HG03060 (cell line): ENCODE data around the gene SMCR8.
A peak's percentile ranks its signal among the peaks of the same experiment; 100 is the strongest.
"Not testable (repeated sequence)": the region's sequence is repeated elsewhere in the genome, so short reads cannot be mapped to it uniquely, and the experiment has no call there.

Experiments
- ATAC-seq: cut with Tn5 transposase; IDR thresholded peaks from one replicate; pipeline ENCODE4 v1.9.1; 2021; ENCODE audit warnings: low read depth, moderate number of reproducible peaks; ENCODE audit not compliant: unreplicated experiment

Gene SMCR8, protein sequence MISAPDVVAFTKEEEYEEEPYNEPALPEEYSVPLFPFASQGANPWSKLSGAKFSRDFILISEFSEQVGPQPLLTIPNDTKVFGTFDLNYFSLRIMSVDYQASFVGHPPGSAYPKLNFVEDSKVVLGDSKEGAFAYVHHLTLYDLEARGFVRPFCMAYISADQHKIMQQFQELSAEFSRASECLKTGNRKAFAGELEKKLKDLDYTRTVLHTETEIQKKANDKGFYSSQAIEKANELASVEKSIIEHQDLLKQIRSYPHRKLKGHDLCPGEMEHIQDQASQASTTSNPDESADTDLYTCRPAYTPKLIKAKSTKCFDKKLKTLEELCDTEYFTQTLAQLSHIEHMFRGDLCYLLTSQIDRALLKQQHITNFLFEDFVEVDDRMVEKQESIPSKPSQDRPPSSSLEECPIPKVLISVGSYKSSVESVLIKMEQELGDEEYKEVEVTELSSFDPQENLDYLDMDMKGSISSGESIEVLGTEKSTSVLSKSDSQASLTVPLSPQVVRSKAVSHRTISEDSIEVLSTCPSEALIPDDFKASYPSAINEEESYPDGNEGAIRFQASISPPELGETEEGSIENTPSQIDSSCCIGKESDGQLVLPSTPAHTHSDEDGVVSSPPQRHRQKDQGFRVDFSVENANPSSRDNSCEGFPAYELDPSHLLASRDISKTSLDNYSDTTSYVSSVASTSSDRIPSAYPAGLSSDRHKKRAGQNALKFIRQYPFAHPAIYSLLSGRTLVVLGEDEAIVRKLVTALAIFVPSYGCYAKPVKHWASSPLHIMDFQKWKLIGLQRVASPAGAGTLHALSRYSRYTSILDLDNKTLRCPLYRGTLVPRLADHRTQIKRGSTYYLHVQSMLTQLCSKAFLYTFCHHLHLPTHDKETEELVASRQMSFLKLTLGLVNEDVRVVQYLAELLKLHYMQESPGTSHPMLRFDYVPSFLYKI

DNA sequence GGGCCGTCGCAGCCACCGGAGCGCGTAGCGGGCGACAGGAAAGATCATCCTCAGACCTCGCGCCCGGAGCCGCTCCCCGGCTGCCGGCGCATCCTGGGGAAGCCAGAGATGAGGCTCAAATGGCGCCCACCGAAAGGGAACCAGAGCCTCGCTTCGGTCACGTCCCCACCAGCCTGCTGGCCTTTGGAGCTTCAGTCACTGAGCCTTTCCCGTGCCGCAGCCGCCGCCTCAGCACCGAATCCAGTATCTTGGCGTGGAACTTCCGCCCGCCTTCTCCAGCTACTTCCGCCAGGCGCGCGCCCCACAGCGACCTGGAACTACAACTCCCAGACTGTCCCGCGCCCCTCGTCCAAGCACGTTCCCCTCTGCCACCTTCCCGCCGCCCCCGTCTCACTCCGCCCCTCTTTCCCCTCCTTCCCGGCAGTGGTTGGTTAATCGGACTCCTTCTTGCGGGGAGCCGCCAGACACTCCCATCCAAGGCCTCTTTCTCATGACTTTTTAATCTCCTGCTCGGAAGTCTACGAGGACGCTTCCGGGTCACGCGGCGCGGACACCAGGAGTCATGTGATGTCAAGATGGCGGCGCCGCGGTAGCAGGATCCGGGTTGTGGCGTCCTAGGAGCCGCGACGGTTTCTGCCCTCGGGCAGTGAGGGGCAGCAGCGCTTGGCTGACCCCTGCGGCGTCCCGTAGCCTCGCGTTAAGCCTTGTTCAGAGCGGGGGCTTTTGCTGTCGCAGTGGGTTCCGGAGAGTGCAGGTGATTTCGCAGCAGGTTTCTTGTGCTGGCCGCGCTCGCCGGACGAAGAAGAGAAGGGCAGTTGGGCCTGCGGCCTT, at the start of gene SMCR8, which contains the start of gene TOP3A:
TSS of gene SMCR8 (plus strand) at position 563 of the 831 bp plus-strand sequence. CDS start 497 bp downstream, outside the sequence.
TSS of gene TOP3A (minus strand) at position 264 of the 831 bp plus-strand sequence. CDS start at position 48, 216 bp downstream.
- peak; percentile 65 for ATAC-seq

DNA sequence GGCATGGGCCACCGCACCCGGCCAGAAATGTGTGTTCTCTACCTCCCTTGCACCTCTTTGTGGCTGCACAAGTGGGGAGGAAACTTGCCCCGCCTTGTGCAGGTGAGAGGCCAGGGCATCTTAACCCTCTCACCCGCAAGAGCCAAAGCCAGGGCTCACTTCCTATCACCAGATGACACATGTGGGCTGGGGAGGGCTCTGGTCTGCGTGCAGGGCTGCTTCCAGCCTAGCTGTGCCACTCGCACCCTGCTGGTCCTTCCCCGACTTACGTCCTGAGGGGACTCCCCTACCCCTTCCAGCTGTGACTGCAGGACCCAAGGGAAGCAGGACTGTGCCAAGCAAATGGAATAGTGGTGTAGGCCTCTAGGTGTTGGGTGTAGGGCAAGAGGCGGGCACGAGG, 47.7 kb upstream of the SMCR8 start:
- ATAC-seq: no peak

DNA sequence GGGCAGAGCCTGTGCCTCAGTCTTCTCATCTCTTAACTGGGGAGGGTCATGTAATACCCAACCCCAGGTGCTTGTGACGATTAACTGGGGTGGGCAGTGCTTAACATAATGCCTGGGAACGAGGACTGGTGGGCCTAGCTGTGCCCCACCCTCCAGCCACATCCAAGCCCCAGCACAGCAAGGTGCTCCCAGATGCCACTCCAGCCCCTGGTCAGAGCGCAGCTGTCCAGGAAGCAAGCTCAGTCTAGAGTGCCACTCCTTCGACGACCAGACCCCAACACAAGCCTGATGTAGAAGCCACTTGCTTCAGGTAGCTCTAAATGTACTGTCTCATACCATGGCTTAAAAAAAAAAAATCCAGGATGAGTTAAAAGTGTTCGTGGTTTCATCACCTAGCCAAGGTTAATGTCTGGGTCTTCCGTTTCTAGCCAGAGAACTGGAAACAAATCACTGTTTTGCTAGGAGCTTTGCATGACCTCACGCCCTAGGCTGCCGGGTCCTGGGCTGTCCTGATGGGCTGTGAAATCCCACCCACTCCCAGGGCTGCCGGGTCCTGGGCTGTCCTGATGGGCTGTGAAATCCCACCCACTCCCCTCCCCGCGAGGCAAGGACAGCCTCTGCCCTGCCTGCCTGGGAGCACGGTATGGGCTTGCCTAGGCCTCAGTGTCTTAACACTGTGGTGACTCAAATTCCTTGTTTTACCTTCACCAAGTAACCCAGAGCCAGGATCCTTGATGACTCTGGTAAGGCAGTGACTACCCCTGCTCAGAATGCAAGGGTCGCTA, 47.0 kb upstream of the SMCR8 start:
- no peak for ATAC-seq

DNA sequence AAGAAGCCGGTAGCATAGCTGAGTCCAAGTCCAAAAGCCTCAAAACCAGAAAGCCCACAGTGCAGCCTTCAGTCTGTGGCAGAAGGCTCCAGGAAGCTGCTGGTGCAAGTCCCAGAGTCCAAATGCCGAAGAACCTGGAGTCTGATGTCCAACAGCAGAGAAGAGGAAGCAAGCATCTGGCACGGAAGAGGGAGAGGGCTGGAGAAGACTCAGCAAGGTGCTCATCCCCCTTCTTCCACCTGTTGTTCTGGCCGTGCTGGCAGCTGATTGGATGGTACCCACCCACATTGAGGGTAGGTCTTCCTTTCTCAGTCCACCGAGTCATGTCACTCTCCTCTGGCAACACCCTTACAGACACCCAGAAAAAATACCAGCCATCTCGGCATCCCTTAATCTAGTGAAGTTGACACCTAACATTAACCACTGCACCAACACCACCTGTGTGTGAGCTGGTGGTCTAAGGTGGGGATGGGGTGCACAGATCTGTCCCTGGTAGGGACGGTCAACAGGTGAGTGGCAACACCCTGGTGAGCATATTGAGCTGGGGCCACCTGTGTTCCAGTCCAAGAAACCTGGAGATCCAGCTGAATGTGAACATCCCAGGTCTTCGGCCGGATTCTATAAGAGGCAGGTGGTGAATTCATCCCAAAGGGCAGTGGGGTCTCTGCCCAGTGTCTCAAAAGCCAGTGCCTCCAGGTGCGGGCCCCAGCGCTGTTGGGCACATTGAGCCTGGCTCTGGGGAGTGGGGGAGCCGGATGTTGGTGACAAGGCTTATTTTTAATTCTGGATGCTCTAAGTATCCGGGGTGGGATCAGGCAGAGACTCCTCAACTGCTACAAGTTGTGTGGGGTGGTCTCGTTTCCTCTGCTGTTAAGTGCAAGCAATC, 44.8 kb upstream of the SMCR8 start:
- no peak for ATAC-seq

DNA sequence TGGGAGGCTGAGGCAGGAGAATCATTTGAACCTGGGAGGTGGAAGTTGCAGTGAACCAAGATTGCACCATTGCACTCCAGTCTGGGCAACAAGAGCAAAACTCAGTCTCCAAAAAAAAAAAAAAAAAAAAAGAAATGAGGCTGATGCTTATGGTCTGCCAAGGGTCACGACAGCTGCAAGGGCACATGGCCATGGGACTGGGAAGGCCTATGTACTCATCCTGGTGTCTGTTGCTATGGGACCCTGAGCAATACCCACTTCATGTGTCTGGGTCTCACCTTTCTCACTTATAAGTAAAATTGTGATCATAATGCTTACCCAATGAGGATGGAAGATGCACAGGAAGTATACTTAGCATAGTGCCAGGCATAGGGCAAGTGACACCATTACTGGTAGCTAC, 38.0 kb upstream of the SMCR8 start:
- no peak for ATAC-seq

DNA sequence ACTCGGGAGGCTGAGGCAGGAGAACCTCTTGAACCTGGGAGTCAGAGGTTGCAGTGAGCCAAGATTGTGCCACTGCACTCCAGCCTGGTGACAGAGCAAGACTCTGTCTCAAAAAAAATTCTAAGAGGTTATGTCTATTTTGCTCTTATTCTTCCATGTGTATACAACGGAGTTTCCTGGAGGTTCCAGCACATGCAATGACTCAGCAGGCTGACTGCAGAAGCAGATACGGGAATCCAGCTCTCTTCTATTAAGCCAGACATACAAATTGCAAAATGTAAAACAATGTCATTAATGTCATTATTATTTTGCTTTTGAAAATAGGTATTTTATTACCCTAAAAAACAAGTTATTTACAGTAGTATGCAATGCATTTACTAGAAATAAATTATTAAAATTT, 36.2 kb upstream of the SMCR8 start:
- ATAC-seq: no peak

DNA sequence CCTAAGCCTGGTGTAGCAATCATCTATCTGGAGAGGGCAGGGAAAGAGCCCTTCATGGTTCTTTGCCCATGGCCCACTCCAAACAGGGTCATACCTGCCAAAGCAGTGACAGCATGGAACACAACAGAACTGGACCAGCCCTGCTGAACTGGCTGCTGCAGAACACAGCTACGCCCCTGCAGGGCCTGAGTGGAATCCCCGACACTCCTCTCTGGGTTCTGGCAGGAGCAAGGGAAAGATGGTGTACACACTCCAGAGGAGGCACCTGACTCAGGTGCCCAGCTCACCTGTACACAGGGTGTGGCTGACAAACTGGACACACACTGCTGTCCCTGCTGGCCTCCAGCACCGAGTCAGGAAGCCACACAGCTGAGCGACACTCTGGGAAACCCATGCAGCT, 34.8 kb upstream of the SMCR8 start:
- no peak for ATAC-seq

DNA sequence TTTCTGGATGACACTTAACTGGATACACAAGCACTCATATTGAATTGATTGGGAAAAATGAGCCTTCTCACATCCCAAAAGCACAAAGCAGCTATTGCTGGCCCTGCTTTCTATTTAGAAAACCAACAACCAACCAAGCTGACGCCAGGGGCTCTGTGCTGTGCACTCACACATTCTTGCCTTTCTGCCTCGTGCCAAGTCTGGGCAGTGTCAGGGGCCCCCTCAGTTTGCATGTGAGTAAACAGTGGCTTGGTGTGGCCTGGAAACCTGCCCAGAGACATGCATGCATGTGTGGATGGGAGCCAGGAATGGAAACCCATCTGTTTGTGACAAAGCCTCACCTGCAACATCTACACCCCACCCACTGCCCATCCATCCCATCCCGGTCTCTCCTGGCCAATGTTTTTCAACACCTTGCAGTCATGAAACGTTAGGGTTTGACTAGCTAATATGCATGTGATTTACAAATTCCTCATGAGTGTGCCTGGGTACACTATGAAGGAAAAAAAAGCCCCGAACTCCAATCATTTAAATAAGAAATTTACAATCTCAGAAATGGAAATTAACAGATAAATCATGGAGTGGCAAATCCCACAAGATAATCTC, 34.2 kb upstream of the SMCR8 start:
- no peak for ATAC-seq

DNA sequence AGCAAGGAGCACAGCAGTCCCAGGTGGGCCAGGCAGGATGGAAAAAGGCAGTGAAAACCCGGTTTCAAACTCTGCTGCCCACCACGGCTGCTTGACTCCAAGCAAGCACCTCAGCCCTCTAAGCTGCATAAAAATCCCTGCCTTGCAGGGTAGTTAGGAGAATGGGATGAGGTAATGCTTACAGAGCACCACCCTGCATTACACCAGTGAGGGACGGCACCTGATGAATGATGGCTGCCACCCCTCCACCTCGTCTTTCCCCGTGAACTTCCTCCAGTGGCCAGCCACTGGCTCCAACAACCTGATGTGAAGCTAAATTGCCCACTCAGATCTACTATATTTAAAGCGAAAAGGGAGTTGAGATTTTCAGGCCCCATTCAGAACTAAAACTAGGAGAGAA, 33.3 kb upstream of the SMCR8 start:
- no peak for ATAC-seq

DNA sequence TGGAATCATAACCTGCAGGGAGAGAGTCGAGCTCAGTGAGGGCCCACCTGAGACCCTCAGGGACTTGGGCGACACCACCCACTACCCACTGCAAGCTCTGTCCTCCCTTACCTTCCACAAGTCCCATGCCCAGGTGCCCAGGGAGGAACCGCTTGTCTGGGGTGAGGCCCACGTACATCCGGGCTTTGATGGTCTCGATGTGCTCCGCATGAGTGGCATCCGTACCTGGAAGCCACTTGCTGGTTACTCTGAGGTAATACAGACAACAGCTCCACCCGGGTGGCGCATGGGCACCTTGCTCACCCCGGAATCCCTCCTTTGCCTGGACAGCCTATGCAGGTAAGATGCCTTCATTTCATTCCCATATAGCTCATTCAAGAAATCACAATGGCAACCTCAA, 29.8 kb upstream of the SMCR8 start:
- ATAC-seq: no peak

DNA sequence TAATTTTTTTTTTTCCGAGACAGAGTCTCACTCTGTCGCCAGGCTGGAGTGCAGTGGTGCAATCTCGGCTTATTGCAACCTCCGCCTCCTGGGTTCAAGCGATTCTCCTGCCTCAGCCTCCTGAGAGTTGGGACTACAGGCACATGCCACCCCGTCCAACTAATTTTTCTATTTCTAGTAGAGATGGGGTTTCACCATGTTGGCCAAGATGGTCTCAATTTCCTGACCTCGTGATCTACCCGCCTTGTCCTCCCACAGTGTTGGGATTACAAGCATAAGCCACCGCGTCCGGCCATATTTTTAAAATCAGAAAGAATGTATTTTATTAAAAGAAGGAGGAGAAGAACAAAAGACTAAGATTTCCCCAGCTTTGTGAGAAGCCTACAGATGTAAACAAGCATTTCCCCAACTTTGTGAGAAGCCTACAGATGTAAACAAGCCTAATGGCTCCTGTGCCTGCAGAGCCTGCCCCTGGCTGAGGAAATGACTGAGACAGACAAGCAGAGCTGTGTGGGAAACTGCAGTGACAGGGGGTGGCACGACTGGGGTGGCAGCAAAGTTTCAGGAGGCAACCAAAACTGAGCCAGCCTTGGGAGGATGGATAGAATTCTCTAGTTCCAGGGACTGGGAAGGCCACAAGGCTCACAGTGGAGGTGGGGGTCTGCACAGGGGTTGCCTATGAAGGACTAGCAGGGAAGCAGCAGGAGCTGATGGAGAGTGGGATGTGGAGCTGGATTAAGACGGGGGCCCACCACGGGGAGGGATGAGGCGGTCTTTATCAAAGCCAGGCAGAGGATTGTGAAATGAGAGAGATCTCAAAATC, 23.2 kb upstream of the SMCR8 start:
- ATAC-seq: no peak

DNA sequence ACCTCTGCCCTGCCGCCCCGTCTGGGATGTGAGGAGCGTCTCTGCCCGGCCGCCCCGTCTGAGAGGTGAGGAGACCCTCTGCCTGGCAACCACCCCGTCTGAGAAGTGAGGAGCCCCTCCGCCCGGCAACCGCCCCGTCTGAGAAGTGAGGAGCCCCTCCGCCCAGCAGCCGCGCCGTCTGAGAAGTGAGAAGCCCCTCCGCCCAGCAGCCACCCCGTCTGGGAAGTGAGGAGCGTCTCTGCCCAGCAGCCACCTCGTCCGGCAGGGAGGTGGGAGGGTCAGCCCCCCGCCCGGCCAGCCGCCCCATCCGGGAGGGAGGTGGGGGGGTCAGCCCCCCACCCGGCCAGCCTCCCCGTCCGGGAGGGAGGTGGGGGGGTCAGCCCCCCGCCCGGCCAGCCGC, 17.0 kb upstream of the SMCR8 start:
- not testable (repeated sequence) for ATAC-seq

DNA sequence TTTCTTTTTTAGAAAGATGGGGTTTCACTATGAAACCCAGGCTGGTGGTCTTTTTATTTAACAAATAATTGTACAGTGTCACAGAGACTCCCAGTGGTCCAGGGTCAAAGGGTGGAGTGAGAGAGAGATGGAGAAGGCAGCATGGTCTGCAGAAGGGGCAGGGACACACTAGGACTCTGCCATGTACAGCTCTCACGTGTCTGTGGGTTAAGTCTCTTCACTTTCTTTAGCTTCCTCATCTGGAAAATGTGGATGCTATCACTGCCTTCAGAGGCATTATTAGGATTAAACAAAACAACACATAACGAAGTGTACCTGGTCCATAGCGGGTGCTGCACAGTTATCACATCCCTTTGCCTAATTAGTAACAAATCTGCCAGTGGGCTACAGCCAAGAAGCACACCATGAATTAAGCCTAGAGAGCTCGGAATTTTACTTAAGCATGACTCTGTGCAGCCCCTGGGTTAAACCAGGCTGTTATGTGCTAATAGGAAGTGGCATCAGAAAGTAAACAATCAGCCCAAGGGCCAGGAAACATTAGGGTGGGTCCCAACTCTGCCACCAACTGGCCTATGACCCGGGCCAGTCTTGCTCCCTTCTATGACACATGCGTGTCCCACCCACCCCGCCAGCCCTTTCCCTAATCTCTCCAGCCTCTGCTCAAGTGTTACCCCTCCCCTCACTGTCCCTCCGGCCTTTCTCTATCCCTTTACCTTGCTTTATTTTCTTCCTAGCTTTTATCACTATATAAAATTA, 14.2 kb upstream of the SMCR8 start:
- no peak for ATAC-seq

DNA sequence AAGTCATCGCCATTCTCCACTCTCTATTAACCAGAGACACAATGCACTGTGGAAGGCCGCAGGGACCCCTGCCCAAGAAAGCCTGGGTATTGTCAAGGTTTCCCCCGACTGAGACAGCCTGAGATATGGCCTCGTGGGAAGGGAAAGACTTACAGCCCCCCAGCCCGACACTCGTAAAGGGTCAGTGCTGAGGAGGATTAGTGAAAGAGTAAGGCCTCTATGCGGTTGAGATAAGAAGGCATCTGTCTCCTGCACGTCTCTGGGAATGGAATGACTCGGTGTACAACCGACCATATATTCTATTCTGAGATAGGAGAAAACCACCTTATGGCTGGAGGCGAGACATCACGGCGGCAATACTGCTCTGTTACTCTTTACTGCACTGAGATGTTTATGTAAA, 11.9 kb upstream of the SMCR8 start:
- ATAC-seq: not testable (repeated sequence)

DNA sequence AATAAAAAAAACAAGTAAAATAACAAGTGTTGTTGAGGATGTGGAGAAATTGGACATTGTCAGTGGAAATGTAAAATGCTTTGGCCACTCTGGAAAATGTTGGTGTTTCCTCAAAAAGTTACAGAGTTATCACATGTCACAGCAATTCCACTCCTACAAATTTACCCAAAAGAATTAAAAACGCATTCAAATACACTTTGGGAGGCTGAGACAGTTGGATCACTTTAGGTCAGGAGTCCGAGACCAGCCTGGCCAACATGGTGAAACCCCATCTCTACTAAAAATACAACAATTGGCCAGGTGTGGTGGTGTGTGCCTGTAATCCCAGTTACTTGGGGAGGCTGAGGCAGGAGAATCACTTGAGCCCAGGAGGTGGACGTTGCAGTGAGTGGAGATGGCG, 5.9 kb upstream of the SMCR8 start:
- ATAC-seq: no peak

DNA sequence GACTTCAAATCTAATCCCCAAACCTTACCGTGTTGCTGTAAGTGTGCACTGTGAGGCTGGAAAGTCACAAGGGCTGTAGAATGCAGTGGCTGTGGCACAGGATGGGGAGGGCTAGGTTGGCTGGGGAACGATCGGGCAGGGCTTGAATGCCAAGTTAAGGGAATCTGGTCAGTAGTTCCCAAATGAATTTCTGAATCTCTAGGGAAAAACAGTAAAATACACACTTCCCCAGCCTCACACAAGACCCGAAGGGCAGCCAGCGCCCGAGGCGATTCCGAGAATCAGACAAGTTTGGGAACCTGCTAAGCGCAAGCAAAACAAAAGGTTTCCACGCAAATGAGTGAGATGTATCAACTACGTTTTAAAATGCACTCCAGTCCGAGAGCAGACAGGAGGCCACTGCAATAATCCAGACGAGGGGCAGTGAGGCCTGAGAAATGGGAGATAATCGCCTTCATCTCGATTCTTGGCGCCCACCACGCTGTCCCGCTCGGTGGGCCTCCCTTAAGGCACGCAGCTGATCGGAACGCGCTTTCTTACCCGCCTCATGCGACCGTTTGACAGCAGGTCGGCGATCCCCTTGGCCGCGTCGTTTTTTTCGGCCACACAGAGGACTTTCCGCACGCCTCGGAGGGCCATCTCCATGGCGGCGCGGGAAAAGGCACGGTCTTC, 898 bp upstream of the SMCR8 start:
- ATAC-seq: no peak
